Neural crest cell (in vitro differentiated cells): Measurements from ENCODE around the gene PPP1R15B. TPM values are rescaled to one million over a fixed set of nuclear protein-coding genes. Genes with fewer than 3 reads are reported as not detected.
A peak's percentile ranks its signal among the peaks of the same experiment; 100 is the strongest.

ENCODE experiments used
- DNase-seq: peaks from one replicate; pipeline ENCODE4 v3.0.0; 2021; ENCODE audit warnings: low read depth, mixed read lengths, low spot score
- H3K27ac Mint-ChIP-seq: one replicate; pipeline ENCODE4 v1.8.0; 2021; ENCODE audit warnings: mild to moderate bottlenecking, mixed read lengths; ENCODE audit not compliant: unreplicated experiment
- H3K27me3 Mint-ChIP-seq: 2 replicates; pipeline ENCODE4 v1.8.0; 2021; ENCODE audit warnings: low read depth, mild to moderate bottlenecking, mixed read lengths
- H3K36me3 Mint-ChIP-seq: 2 replicates; pipeline ENCODE4 v1.8.0; 2021; ENCODE audit warnings: low read depth, mild to moderate bottlenecking, mixed read lengths
- H3K4me1 Mint-ChIP-seq: 2 replicates; pipeline ENCODE4 v1.8.0; 2021; ENCODE audit warnings: mixed read lengths
- H3K4me3 Mint-ChIP-seq: one replicate; pipeline ENCODE4 v1.8.0; 2021; ENCODE audit warnings: mild to moderate bottlenecking, mixed read lengths
- H3K9me3 Mint-ChIP-seq: 2 replicates; pipeline ENCODE4 v1.8.0; 2021; ENCODE audit warnings: mixed read lengths
- CTCF ChIP-seq: fragments of 200-600 bp; sonication (generic); conservative IDR thresholded peaks from 2 replicates; pipeline ENCODE4 v1.5.0; 2021; ENCODE audit warnings: antibody characterized with exemption, mild to moderate bottlenecking
- total RNA-seq: library from RNA; stranded (reverse); gene quantifications from 2 replicates; pipeline ENCODE4 v1.2.1, GENCODE V29; 2021

Gene PPP1R15B
- total RNA-seq, 1 donor from 2014 or later: 46.6 TPM

- Mint-ChIP-seq H3K27ac (no peak overlapping the region), H3K27me3 (peaks cover 34% of the 10 kb centered on the region), H3K9me3 (no peaks in the 10 kb centered on the region), H3K4me1 (peaks cover 13% of the 10 kb centered on the region), H3K4me3 (peak overlapping the region; percentile 74), H3K36me3 (no peaks in the 10 kb centered on the region)
- DNase-seq: no peak
- TF ChIP-seq CTCF: peak; percentile 12
Observed at GRCh38 chr1:204377800-204378668, 33.6 kb downstream of the PPP1R15B start.

- no peak overlapping the region for H3K27ac Mint-ChIP-seq
- peaks cover 34% of the 10 kb centered on the region for H3K27me3 Mint-ChIP-seq
Observed at GRCh38 chr1:204376919-204377799, 34.5 kb downstream of the PPP1R15B start.

GRCh38 chr1:204376465-204376864 is 35.2 kb downstream of the PPP1R15B start:
- no peak overlapping the region for H3K27ac Mint-ChIP-seq
- TF ChIP-seq CTCF: no peak
- no peaks in the 10 kb centered on the region for H3K9me3 Mint-ChIP-seq
- H3K36me3 Mint-ChIP-seq: no peaks in the 10 kb centered on the region
- DNase-seq: no peak
- H3K27me3 Mint-ChIP-seq: peaks cover 34% of the 10 kb centered on the region
- no peak overlapping the region for H3K4me3 Mint-ChIP-seq
- H3K4me1 Mint-ChIP-seq: peaks cover 13% of the 10 kb centered on the region

More at GRCh38 chr1:204376919-204377799, 34.5 kb downstream of the PPP1R15B start:
- TF ChIP-seq CTCF: no peak
- no peaks in the 10 kb centered on the region for H3K9me3 Mint-ChIP-seq
- DNase-seq: no peak
- peak overlapping the region; percentile 59 for H3K4me3 Mint-ChIP-seq
- H3K4me1 Mint-ChIP-seq: peaks cover 13% of the 10 kb centered on the region
- H3K36me3 Mint-ChIP-seq: no peaks in the 10 kb centered on the region

GRCh38 chr1:204373911-204374310 is 37.7 kb downstream of the PPP1R15B start:
- no peak for TF ChIP-seq CTCF
- no peak overlapping the region for H3K4me3 Mint-ChIP-seq
- no peak overlapping the region for H3K27ac Mint-ChIP-seq
- H3K27me3 Mint-ChIP-seq: peaks cover 27% of the 10 kb centered on the region
- peaks cover 13% of the 10 kb centered on the region for H3K4me1 Mint-ChIP-seq
- H3K36me3 Mint-ChIP-seq: no peaks in the 10 kb centered on the region
- no peak for DNase-seq
- no peaks in the 10 kb centered on the region for H3K9me3 Mint-ChIP-seq

- Mint-ChIP-seq H3K4me1 (no peaks in the 10 kb centered on the region), H3K9me3 (no peaks in the 10 kb centered on the region), H3K36me3 (no peaks in the 10 kb centered on the region), H3K27ac (no peak overlapping the region), H3K27me3 (peaks cover 46% of the 10 kb centered on the region), H3K4me3 (no peak overlapping the region)
- DNase-seq: no peak
- TF ChIP-seq CTCF: no peak
Observed at GRCh38 chr1:204370176-204370575, 41.4 kb downstream of the PPP1R15B start.
